Small intestine (tissue), 7 donors: ENCODE results near the gene PTPRE. TPM values are rescaled to one million over a fixed set of nuclear protein-coding genes. Genes with fewer than 3 reads are reported as not detected.

ENCODE experiments used
- DNase-seq, 2 donors: peaks; one replicate each; pipeline versions ENCODE4 v3.0.0 to v3.0.0-alpha.2; 2013
- FAIRE-seq: peaks from 2 replicates; lab custom pipeline; 2012; peaks lifted over from hg19 to GRCh38; lab: Jason Lieb, UNC
- H3K27ac ChIP-seq, 3 donors: one replicate each; pipeline ENCODE4 v1.5.1; 2013; ENCODE audit warnings: low read length in 2 of 3, mild to moderate bottlenecking in 2 of 3, control low read depth in 1 of 3, inconsistent platforms in 1 of 3, low read depth in 1 of 3, moderate library complexity in 1 of 3
- H3K27me3 ChIP-seq, 3 donors: one replicate each; pipeline ENCODE4 v1.6.1; 2013; ENCODE audit warnings: low read length in 3 of 3, inconsistent platforms in 1 of 3; ENCODE audit not compliant: control insufficient read depth in 3 of 3, insufficient read depth in 3 of 3
- H3K36me3 ChIP-seq, 3 donors: one replicate each; pipeline ENCODE4 v1.6.1; 2013; ENCODE audit warnings: low read length in 3 of 3, inconsistent platforms in 1 of 3, low read depth in 1 of 3, mild to moderate bottlenecking in 1 of 3, moderate library complexity in 1 of 3; ENCODE audit not compliant: control insufficient read depth in 3 of 3, insufficient read depth in 2 of 3
- H3K4me1 ChIP-seq, 3 donors: one replicate each; pipeline ENCODE4 v1.6.1; 2013; ENCODE audit warnings: low read length in 2 of 3, inconsistent platforms in 1 of 3, low read depth in 1 of 3, mild to moderate bottlenecking in 1 of 3, moderate library complexity in 1 of 3; ENCODE audit not compliant: control insufficient read depth in 3 of 3, insufficient read depth in 2 of 3
- H3K4me3 ChIP-seq, 3 donors: one replicate each; pipeline ENCODE4 v1.5.1; 2013; ENCODE audit warnings: low read length in 3 of 3, control low read depth in 1 of 3, inconsistent platforms in 1 of 3, low read depth in 1 of 3, mild to moderate bottlenecking in 1 of 3, moderate library complexity in 1 of 3
- H3K9me3 ChIP-seq, 2 donors: one replicate each; pipeline ENCODE4 v1.6.1; 2013; ENCODE audit warnings: low read depth in 1 of 2, low read length in 1 of 2; ENCODE audit not compliant: control insufficient read depth in 2 of 2, insufficient read depth in 1 of 2
- WGBS, 3 donors: extraction: QIAGEN DNeasy Blood & Tissue Kit; methylation state at CpG; one replicate each; pipeline ENCODE4 v1.1.7; 2013; 5-methylcytosine and 5-hydroxymethylcytosine counted together
- polyA plus RNA-seq, 4 donors: library from polyadenylated mRNA; stranded (reverse) in 3 of 4; unstranded in 1 of 4; fragments of 200-250 nt in 3 of 4; fragments of 120-200 nt in 1 of 4; gene quantifications; one replicate each; pipeline versions ENCODE4 v1.2.1 to v1.2.3, GENCODE V29; 2013
- donor health status: healthy with polysubstance abuse.
- donor health status: control.
- donor health status: control.
- donor health status: Bipolar disorder and iron deficiency.
- donor health status: healthy.

Gene PTPRE
- polyA plus RNA-seq, 4 donors, result 2.7 to 21.0 (median 6.2) TPM

- H3K27ac ChIP-seq, result no peak overlapping the region
- WGBS, 3 donors, result 74 to 90% (median 87%) methylated on average over 3 of the region's 3 CpGs
- H3K27me3 ChIP-seq, result no peaks in the 10 kb centered on the region
- H3K36me3 ChIP-seq, result peaks cover 0 to 3% (median 0%) of the 10 kb centered on the region in 3 donors
- H3K9me3 ChIP-seq, result no peaks in the 10 kb centered on the region
- DNase-seq, result no peak
- no peak overlapping the region for H3K4me3 ChIP-seq
- FAIRE-seq, result no peak
- H3K4me1 ChIP-seq, result peaks cover 0 to 14% (median 4%) of the 10 kb centered on the region in 3 donors
Measured at GRCh38 chr10:127949831-127950230, 42.9 kb downstream of the PTPRE start.

DNA sequence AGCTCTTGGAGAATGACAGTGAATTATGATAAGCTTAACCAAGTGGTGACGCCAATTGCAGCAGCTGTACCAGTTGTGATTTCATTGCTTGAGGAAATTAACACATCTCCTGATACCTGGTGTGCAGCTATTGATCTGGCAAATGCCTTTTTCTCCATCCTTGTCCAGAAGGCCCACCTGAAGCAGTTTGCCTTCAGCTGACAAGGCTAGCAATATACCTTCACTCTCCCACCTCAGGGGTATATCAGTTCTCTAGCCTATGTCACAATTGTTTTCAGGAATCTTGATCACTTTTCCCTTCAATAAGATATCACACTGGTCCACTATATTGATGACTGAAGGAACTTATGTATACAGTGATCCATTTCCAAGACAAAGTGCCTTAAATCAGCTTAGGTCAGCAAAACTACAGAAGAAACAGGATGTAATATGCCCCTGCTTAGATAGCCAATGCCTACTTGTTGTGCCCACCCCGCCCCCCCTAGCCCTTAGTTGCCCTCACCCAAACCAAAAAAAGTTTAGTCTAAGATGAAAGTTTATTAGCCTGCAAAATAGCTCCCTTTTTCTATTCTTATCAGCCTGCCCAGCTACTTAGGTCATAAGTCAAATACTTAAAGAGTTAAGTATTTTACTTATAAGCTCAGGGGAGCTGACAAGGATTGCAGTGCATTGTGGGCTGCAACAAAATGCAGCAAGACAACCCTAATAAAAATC is 45.1 kb downstream of the PTPRE start:
- FAIRE-seq, result no peak
- DNase-seq, result no peak
- Histone ChIP-seq H3K36me3 (peaks cover 0 to 3% (median 0%) of the 10 kb centered on the region in 3 donors), H3K4me1 (no peaks in the 10 kb centered on the region), H3K4me3 (no peak overlapping the region), H3K27ac (no peak overlapping the region), H3K9me3 (no peaks in the 10 kb centered on the region), H3K27me3 (no peaks in the 10 kb centered on the region)
- WGBS, 3 donors, result 73 to 79% (median 74%) methylated on average over 2 of the region's 2 CpGs

DNA sequence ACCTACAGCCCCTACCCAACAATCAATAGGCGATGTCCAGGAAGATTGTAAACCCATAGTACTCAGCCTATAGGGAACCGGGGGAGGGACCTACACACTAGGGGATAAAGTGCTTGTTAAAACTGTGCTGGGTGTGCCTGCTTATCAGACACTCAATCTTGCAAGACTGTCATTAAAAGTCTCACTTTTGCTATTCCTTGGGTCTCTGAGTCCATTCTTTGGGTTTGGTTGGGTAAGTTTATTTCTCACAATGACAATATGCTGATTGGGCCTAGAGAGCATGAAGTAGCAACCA is 45.6 kb downstream of the PTPRE start:
- no peaks in the 10 kb centered on the region for H3K27me3 ChIP-seq
- DNase-seq (no peak), FAIRE-seq (no peak)
- WGBS, 3 donors, result 57 to 83% (median 59%) methylated on average over 2 of the region's 2 CpGs
- H3K36me3 ChIP-seq, result peaks cover 0 to 3% (median 0%) of the 10 kb centered on the region in 3 donors
- H3K9me3 ChIP-seq, result no peaks in the 10 kb centered on the region
- H3K27ac ChIP-seq, result no peak overlapping the region
- no peak overlapping the region for H3K4me3 ChIP-seq
- H3K4me1 ChIP-seq, result no peaks in the 10 kb centered on the region

GRCh38 chr10:127952918-127953317 is 46.0 kb downstream of the PTPRE start:
- 93 to 95% (median 94%) methylated on average over 4 of the region's 4 CpGs for WGBS, 3 donors
- no peak overlapping the region for H3K4me3 ChIP-seq
- DNase-seq, result no peak
- H3K27me3 ChIP-seq, result no peaks in the 10 kb centered on the region
- no peaks in the 10 kb centered on the region for H3K9me3 ChIP-seq
- H3K4me1 ChIP-seq, result no peaks in the 10 kb centered on the region
- no peak for FAIRE-seq
- peaks cover 0 to under 1% (median 0%) of the 10 kb centered on the region in 3 donors for H3K36me3 ChIP-seq
- no peak overlapping the region for H3K27ac ChIP-seq

DNA sequence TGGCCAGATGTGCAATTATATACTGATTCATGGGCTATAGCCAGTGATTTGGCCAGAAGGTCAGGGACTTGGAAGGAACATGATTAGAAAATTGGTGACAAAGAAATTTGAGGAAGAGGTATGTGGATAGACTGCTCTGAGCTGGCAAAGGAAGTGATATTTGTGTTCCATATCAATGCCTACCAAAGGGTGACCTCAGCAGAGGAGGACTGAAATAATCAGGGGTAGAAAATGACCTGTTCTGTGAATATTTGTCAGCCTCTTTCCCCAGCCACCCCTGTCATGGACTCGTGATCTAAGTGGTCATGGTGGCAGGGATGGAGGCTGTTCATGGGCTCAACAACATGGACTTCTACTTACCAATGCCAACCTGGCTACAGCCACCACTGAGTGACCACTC is 47.0 kb downstream of the PTPRE start:
- H3K4me1 ChIP-seq, result no peaks in the 10 kb centered on the region
- 81 to 95% (median 86%) methylated on average over 1 of the region's 1 CpG for WGBS, 3 donors

DNA sequence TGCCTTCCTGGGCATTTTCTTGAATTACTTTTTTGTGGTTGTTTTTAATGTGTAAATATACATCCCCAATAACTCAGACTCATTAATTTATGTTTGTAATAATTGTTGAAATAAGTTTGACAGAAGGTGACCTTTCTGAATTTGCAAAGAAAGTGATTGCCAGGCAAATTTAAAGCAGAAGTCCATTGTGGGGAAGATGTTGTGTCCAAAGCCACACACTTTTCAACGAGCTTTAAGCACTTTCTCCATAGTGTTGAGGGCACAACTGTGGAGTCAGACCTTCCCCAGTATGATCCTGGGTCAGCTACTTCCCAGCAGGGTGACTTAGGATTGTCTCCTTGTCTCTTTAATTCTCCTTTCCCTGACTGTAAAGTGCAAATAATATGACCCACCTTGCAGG is 52.5 kb downstream of the PTPRE start:
- no peak for FAIRE-seq
- peaks cover 0 to 2% (median 0%) of the 10 kb centered on the region in 3 donors for H3K36me3 ChIP-seq
- no peak for DNase-seq
- H3K4me1 ChIP-seq, result peaks cover 0 to 12% (median 0%) of the 10 kb centered on the region in 3 donors
- no peaks in the 10 kb centered on the region for H3K9me3 ChIP-seq
- WGBS, 3 donors, result 35 to 65% (median 47%) methylated on average over 1 of the region's 1 CpG
- no peak overlapping the region for H3K4me3 ChIP-seq
- H3K27me3 ChIP-seq, result no peaks in the 10 kb centered on the region
- no peak overlapping the region for H3K27ac ChIP-seq

More for the DNA sequence above, 47.0 kb downstream of the PTPRE start:
- H3K36me3 ChIP-seq, result no peaks in the 10 kb centered on the region
- no peak overlapping the region for H3K27ac ChIP-seq
- no peak for FAIRE-seq
- H3K27me3 ChIP-seq, result no peaks in the 10 kb centered on the region
- H3K9me3 ChIP-seq, result no peaks in the 10 kb centered on the region
- no peak overlapping the region for H3K4me3 ChIP-seq
- DNase-seq, result no peak

- H3K4me3 ChIP-seq, result no peak overlapping the region
- DNase-seq (no peak), FAIRE-seq (no peak)
Measured at GRCh38 chr10:127961071-127961470, 54.2 kb downstream of the PTPRE start.

DNA sequence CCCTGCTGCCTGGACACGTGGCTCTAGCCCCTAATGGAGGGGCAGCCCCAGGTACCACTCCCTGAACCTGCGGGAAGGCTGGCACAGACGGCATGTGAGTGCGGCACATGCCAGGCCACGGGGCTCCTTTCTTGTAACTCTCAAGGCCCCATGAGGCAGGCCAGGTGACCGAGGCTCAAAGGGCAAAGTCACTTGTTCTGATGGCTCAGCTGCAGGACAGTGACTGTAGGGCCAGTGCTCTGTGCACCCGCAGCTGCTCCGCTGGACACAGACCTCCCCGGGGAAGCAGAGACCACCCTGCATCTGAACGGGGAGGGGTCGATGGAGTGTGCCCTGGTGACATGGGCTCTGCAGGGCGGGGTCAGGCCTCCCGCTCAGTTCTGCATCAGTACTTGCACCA is 55.3 kb downstream of the PTPRE start:
- Histone ChIP-seq H3K36me3 (peaks cover 0 to 5% (median 0%) of the 10 kb centered on the region in 3 donors), H3K27ac (peak overlapping the region in 1 of 3 donors; percentile 0), H3K4me1 (peaks cover 0 to 12% (median 0%) of the 10 kb centered on the region in 3 donors), H3K9me3 (no peaks in the 10 kb centered on the region), H3K4me3 (no peak overlapping the region), H3K27me3 (no peaks in the 10 kb centered on the region)
- FAIRE-seq (no peak), DNase-seq (peak; percentile 46 to 78)
- 56 to 80% (median 62%) methylated on average over 13 of the region's 13 CpGs for WGBS, 3 donors

More at GRCh38 chr10:127961071-127961470, 54.2 kb downstream of the PTPRE start:
- H3K4me1 ChIP-seq, result peaks cover 0 to 12% (median 0%) of the 10 kb centered on the region in 3 donors
- WGBS, 3 donors, result 75 to 93% (median 84%) methylated on average over 9 of the region's 9 CpGs
- H3K27ac ChIP-seq, result no peak overlapping the region
- H3K27me3 ChIP-seq, result no peaks in the 10 kb centered on the region
- H3K9me3 ChIP-seq, result no peaks in the 10 kb centered on the region
- peaks cover 0 to 5% (median 0%) of the 10 kb centered on the region in 3 donors for H3K36me3 ChIP-seq
